ENCODE data around the gene SLC35F3.

SLC35F3 gene

DNA sequence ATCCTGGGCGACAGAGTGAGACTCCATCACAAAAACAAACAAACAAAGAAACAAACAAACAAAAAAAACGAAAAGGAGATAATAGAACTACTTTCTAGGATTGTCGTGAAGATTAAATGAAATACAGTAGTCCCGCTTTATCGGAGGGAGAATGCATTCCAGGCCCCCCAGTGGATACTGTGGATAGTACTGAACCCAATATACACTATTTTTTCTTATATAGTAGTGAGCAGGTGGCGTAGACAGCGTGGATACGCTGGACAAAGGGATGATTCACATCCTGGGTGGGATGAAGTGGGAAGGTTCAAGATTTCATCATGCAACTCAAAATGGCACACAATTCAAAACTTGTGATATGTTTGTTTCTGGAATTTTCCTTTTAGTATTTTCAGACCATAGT is 8.0 kb downstream of the SLC35F3 start:
- DNase-seq (ENCODE audit: low spot score) = no peak

DNA sequence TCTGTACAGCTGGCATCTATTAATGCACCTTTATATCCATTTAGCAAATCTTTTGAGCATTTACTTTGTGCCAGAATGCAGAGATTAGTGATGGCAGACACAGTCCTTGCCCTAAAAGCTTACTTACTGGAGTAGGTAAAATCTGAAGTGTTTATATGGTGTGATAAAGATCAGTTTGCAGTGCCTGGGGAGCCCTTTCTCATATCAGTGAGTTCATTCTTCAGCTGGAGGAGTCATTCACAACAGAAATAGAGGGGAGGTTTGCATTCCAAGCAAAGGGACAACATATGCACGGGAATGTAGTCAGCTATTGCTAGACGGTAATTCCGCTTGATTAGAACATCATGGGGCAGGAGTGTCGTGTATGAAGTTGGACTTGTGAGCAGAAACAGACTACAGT is 8.4 kb downstream of the SLC35F3 start:
- DNase-seq (ENCODE audit: low spot score) = no peak

GRCh38 chr1:233916706-233917105 is 12.2 kb downstream of the SLC35F3 start:
- DNase-seq (ENCODE audit: low spot score) = no peak

GRCh38 chr1:233919786-233920185 is 15.3 kb downstream of the SLC35F3 start:
- no peak for DNase-seq (ENCODE audit: low spot score)

- DNase-seq (ENCODE audit: low spot score) = no peak
Measured at GRCh38 chr1:233928123-233928522, 23.6 kb downstream of the SLC35F3 start.

GRCh38 chr1:233933339-233933738 is 28.9 kb downstream of the SLC35F3 start:
- DNase-seq (ENCODE audit: low spot score) = no peak

- no peak for DNase-seq (ENCODE audit: low spot score)
Measured at GRCh38 chr1:233935297-233935868, 30.9 kb downstream of the SLC35F3 start.

DNA sequence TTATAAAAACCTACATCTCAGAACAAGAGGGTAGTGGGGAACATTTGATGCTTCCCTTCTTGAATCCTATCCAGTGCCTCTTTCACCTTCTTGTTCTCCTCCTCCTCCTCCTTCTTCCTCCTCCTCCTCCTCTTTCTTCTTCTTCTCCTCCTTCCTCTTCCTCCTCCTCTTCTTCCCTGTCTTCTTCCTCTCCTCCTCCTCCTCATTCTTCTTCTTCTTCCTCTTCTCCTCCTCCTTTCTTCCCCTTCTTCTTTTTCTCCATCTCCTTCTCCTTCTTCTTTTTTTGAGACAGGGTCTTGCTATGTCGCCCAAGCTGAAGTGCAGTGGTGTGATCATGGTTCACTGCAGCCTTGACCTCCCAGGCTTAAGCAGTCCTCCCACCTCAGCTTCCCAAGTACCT is 31.9 kb downstream of the SLC35F3 start:
- DNase-seq (ENCODE audit: low spot score) = no peak

- DNase-seq (ENCODE audit: low spot score) = no peak
Measured at GRCh38 chr1:233936842-233937241, 32.4 kb downstream of the SLC35F3 start.

DNA sequence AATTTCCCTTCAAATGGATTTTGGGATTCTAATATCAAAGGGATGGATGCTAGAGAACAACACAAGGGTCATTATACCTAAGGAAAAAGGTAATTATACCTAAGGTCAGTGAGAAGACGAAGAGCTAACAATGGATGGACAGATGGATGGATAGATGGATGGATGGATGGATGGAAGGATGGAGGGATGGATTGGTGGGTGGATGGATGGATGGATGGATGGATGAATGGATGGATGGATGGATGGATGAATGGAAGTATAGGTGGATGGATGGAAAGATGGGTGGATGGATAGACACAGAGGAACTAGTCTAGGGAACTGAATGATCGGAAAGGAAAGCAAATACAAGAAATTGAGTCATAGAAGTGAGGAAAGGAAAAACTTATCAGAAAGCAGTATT is 34.0 kb downstream of the SLC35F3 start:
- no peak for DNase-seq (ENCODE audit: low spot score)

GRCh38 chr1:233939451-233939850 is 35.0 kb downstream of the SLC35F3 start:
- no peak for DNase-seq (ENCODE audit: low spot score)

GRCh38 chr1:233940908-233941307 is 36.4 kb downstream of the SLC35F3 start:
- no peak for DNase-seq (ENCODE audit: low spot score)

- DNase-seq (ENCODE audit: low spot score) = no peak
Measured at GRCh38 chr1:233944601-233945000, 40.1 kb downstream of the SLC35F3 start.

DNA sequence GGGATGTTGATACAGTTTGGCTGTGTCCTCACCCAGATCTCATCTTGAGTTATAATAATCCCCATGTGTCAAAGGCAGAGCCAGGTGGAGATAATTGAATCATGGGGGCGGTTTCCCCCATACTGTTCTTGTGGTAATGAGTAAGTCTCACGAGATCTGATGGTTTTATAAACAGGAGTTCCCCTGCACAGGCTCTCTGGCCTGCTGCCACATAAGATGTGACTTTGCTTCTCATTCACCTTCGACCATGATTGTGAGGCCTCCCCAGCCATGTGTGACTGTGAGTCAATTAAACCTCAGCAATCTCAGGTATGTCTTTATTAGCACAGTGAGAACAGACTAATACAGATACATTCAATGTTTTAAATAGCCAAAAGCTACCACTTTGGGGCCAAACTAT is 41.1 kb downstream of the SLC35F3 start:
- DNase-seq (ENCODE audit: low spot score) = no peak

DNA sequence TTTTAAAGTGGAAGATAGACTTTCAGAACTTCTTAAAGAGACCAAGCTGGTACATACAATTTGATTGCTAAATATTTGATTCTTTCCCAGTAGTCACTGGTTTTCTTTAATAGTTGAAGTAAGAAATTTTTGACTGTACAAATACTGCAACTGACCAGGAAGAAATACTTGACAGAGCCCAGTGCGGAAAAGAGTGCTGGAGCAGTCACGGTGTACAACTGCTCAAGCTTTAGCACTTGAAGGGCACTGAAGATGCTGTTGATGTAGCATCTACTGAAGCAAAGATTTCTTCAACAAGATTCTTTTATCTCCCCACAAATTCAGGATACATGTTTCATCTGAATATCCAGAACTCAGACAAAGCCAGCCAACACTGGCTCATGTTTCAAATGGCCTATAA is 41.5 kb downstream of the SLC35F3 start:
- DNase-seq (ENCODE audit: low spot score) = no peak

GRCh38 chr1:233946724-233947123 is 42.2 kb downstream of the SLC35F3 start:
- no peak for DNase-seq (ENCODE audit: low spot score)

DNA sequence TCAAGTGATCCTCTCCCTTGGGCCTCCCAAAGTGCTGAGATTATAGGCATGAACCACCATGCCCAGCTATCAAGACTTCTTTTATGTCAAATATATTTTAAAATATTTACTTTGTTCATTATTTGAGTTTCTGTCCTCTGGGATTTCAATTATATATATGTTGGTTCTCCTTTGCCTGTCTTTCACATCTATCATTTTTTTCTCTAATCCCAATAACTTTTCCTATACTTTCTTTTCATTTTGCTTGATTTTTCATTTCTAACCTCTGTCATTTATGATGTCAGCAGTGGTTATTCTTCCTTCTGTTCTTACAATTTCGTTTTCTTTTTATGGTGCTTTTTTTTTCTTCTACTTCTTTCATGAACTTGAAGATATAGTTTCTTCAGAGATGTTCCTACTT is 47.3 kb downstream of the SLC35F3 start:
- DNase-seq (ENCODE audit: low spot score) = no peak

DNA sequence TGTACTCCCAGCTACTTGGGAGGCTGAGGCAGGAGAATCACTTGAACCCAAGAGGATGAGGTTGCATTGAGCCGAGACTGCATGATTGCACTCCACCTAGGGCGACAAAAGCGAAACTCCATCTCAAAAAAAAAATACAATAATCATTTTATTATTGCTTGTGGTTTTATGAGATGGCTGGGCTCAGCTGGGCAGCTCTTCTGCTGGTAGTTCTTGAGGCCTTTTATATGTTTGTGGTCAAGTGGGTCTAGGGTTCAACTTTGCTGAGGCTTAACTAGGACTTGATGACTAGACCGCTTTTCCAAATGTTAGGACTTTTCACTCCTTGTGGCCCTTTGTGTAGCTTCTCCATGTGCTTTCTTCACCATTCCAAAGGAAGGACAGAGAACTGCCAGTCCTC is 53.2 kb downstream of the SLC35F3 start:
- no peak for DNase-seq (ENCODE audit: low spot score)

DNA sequence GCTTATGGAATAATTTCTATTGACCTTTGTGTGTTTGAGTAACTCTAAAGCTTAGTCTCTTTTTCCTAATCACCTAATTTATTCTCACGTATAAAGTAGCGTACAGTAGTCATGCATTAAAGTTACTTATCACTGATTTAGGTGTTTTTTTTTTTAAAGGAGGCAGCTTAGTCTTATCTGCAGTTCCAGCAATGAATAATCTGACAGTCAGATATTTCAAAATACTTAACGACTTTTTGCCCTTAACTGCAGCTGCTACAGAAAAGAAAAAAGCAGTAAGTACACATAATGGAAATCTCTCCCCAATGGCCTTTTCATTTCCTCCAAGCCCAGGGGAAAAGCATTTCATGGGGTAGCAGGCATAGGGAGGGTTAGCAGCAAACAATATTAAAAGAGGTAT is 54.6 kb downstream of the SLC35F3 start:
- no peak for DNase-seq (ENCODE audit: low spot score)

- peak; percentile 6 for DNase-seq (ENCODE audit: low spot score)
Measured at GRCh38 chr1:233959971-233960370, 55.5 kb downstream of the SLC35F3 start.

DNA sequence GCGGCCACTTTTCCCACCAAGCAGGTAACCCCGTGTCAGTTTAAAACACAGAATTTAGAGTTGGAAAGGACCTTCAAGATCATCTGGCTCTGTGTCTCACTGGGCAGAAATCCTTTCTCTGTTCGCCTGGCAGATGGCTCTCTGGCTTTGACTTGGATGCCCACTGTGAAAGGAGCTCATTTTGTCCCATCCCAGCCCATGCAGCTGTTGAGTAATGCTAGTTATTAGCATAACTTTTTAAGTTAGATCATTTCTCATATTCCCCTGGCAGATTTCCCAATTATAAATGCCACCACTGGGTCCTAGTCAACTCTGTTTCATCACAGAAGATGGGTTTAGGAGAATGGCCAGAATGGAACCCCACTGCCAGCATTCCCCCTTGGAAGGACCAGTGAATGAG is 55.9 kb downstream of the SLC35F3 start:
- peak; percentile 43 for DNase-seq (ENCODE audit: low spot score)

DNA sequence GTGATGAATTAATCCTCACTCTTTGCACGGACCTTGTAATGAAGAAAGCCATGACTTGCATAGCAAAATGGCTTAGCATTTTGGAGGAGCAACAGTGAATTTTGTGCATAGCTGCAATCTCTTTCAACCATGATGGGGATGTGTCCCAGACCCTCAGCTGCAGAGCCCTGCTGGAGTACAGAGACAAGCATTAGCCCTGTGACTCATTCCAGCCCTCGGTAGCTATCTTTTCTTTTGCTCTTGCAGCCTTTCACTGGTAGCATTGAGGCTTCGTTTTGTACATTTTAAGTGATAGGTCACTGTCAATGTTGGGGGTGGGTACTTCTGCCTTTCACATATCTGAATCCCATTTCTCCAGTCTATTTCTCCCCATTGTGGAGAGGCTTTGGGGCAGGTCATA is 58.4 kb downstream of the SLC35F3 start:
- no peak for DNase-seq (ENCODE audit: low spot score)

DNA sequence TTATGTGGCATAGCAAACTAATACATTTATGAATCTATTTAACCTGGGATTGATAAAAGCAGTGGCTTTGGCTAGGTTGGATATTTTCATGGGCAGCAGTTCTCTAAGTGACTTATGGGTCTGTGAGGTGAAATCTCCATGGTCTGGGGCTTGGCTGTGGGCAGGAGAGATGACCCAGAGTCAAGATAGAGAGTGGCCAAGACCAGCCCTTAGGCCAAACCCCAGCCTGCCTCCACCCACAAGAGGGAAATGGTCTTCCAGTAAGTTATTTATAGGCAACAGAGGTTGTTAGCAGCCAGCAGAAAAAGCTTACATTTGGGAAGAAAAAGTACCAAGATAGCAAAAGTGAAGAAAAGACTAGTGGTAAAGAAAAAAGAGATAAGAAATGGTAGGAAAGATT is 61.4 kb downstream of the SLC35F3 start:
- no peak for DNase-seq (ENCODE audit: low spot score)

DNA sequence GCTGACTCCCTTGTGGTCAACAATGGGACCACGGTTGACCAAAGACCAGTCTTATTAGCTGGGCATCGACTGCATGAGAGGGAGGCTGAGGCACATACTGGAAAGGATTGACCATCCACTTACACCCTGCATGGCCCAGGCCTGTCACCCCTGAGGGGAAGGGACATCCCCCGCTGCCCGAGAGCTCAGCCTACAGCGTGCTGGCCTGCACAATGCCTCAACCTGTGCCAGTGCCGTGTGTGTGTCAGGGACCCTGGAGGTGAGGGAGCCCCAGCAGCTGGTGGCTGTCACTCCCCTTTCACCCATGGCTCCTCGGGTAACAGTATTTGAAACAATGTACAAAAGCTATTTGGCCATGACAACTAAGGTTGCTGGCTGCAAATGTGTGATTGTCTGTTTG is 67.3 kb downstream of the SLC35F3 start:
- DNase-seq (ENCODE audit: low spot score) = peak; percentile 38

GRCh38 chr1:233972563-233972950 is 68.1 kb downstream of the SLC35F3 start:
- DNase-seq (ENCODE audit: low spot score) = no peak
